Gastrocnemius medialis (tissue), 4 donors: ENCODE data around the gene ZNF227. TPM values are rescaled to one million over a fixed set of nuclear protein-coding genes. Genes with fewer than 3 reads are reported as not detected.
A peak's percentile ranks its signal among the peaks of the same experiment; 100 is the strongest.
"Not testable (repeated sequence)": the region's sequence is repeated elsewhere in the genome, so short reads cannot be mapped to it uniquely, and the experiment has no call there.

Experiments used
- ATAC-seq, 2 donors: fragments of 150-250 bp; one replicate each; pipeline ENCODE4 v1.9.1; 2016
- DNase-seq, 2 donors: peaks; one replicate each; pipeline ENCODE4 v3.0.0-alpha.2; 2019
- H3K27ac ChIP-seq, 4 donors: fragments of 200-600 bp; sonication (generic); 1 replicate in 1 of 4; 2 replicates in 3 of 4; pipeline ENCODE4 v1.5.1; 2016 to 2018; ENCODE audit warnings: mild to moderate bottlenecking in 2 of 4, moderate library complexity in 1 of 4
- H3K27me3 ChIP-seq, 3 donors: fragments of 200-600 bp; sonication (generic) in 2 of 3; 1 replicate in 1 of 3; 2 replicates in 2 of 3; pipeline versions ENCODE4 v1.5.1 to v1.6.0; 2016 to 2019; ENCODE audit warnings: mild to moderate bottlenecking in 1 of 3, moderate library complexity in 1 of 3
- H3K36me3 ChIP-seq, 2 donors: fragments of 200-600 bp; sonication (generic) in 1 of 2; one replicate each; pipeline ENCODE4 v1.5.1; 2017 to 2018
- H3K4me1 ChIP-seq, 2 donors: fragments of 200-600 bp; sonication (generic) in 1 of 2; one replicate each; pipeline ENCODE4 v1.5.1; 2016 to 2017; ENCODE audit warnings: mild to moderate bottlenecking in 2 of 2
- H3K4me3 ChIP-seq, 4 donors: fragments of 200-600 bp; sonication (generic) in 3 of 4; 1 replicate in 1 of 4; 2 replicates in 3 of 4; pipeline ENCODE4 v1.5.1; 2016 to 2019; ENCODE audit warnings: mild to moderate bottlenecking in 2 of 4
- H3K9me3 ChIP-seq, 3 donors: fragments of 200-600 bp; sonication (generic) in 2 of 3; 1 replicate in 1 of 3; 2 replicates in 2 of 3; pipeline ENCODE4 v1.5.1; 2016 to 2019
- POLR2A ChIP-seq, 2 donors: fragments of 450-650 bp; IDR thresholded peaks; one replicate each; pipeline ENCODE4 v1.6.1; 2017; ENCODE audit warnings: antibody characterized with exemption in 2 of 2, mild to moderate bottlenecking in 2 of 2, moderate library complexity in 2 of 2
- in situ Hi-C, 4 donors: fragments of 200-750 bp; cut with MboI; loops; one replicate each; pipeline versions ENCODE4 v1.15.0 to v1.8.0; 2017; ENCODE audit warnings: low sequenced_read_pairs in 4 of 4
- intact Hi-C: fragments of 100-400 bp; cut with DNase I; formaldehyde crosslinking; loops from one replicate; pipeline ENCODE4 v1.15.1; 2023; ENCODE audit warnings: low total_unique reads
- total RNA-seq, 4 donors: library from RNA; depleted of rRNA; stranded (reverse); fragments of >200 nt; gene quantifications; one replicate each; pipeline versions ENCODE4 v1.1.0 to v1.2.3, GENCODE V29; 2016
- TF ChIP-seq, protein P1 (sequence below), 5 experiments: fragments of 450-650 bp in 3 of 5; fragments of 200-600 bp in 2 of 5; sonication (generic) in 2 of 5; IDR thresholded peaks in 4 of 5; conservative IDR thresholded peaks in 1 of 5; 1 replicate in 4 of 5; 2 replicates in 1 of 5; pipeline ENCODE4 v1.5.1; 2016 to 2019; ENCODE audit warnings: antibody characterized with exemption in 5 of 5, mild to moderate bottlenecking in 3 of 5, moderate library complexity in 3 of 5

ZNF227 gene
- total RNA-seq, 4 donors from 2014 or later, result 6.8 to 17.7 (median 8.3) TPM

DNA sequence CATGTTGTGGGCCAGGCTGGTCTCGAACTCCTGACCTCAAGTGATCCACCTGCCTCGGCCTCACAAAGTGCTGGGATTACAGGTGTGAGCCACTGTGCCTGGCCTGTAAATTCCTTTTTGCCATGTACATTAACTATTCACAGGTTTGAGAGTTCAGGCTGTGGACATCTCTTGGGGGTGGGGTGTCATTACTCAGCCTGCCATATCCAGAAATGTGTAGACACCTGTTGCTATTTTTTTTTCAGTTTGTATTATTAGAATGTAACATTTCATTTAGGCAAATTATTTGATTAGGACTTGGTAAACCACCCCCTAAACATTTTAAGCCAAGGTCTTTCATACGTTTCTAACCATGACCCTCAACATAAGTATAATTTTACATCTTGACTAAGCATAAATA lies 20.5 kb downstream of the ZNF227 start:
- in situ Hi-C loops (no loop called here), intact Hi-C loops (no loop called here)
- ATAC-seq (no peak), DNase-seq (no peak)
- TF ChIP-seq, protein P1, sequence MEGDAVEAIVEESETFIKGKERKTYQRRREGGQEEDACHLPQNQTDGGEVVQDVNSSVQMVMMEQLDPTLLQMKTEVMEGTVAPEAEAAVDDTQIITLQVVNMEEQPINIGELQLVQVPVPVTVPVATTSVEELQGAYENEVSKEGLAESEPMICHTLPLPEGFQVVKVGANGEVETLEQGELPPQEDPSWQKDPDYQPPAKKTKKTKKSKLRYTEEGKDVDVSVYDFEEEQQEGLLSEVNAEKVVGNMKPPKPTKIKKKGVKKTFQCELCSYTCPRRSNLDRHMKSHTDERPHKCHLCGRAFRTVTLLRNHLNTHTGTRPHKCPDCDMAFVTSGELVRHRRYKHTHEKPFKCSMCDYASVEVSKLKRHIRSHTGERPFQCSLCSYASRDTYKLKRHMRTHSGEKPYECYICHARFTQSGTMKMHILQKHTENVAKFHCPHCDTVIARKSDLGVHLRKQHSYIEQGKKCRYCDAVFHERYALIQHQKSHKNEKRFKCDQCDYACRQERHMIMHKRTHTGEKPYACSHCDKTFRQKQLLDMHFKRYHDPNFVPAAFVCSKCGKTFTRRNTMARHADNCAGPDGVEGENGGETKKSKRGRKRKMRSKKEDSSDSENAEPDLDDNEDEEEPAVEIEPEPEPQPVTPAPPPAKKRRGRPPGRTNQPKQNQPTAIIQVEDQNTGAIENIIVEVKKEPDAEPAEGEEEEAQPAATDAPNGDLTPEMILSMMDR (IDR thresholded peaks at IDR 0.05 in 4 of 5, conservative IDR thresholded peaks at IDR 0.05 in 1 of 5), result no peak
- TF ChIP-seq POLR2A (IDR thresholded peaks at IDR 0.05), result no peak
- no peak overlapping the region for H3K4me3 ChIP-seq
- peaks cover 0 to 38% (median 4%) of the 10 kb centered on the region in 3 donors for H3K9me3 ChIP-seq
- H3K36me3 ChIP-seq, result peaks cover 45 to 93% of the 10 kb centered on the region in 2 donors
- H3K27ac ChIP-seq, result no peak overlapping the region
- no peaks in the 10 kb centered on the region for H3K27me3 ChIP-seq
- no peaks in the 10 kb centered on the region for H3K4me1 ChIP-seq

DNA sequence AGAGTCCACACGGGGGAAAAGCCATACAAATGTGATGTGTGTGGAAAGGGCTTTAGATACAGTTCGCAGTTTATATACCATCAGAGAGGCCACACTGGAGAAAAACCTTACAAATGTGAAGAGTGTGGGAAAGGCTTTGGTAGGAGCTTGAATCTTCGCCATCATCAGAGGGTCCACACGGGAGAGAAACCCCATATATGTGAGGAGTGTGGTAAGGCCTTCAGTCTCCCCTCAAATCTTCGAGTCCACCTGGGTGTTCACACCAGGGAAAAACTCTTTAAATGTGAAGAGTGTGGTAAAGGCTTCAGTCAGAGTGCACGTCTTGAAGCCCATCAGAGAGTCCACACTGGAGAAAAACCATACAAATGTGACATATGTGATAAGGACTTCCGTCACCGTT lies 24.1 kb downstream of the ZNF227 start:
- no peak for TF ChIP-seq POLR2A (IDR thresholded peaks at IDR 0.05)
- TF ChIP-seq, protein P1 (IDR thresholded peaks at IDR 0.05 in 4 of 5, conservative IDR thresholded peaks at IDR 0.05 in 1 of 5), result no peak
- ATAC-seq, result no peak
- no peak for DNase-seq
- no peaks in the 10 kb centered on the region for H3K4me1 ChIP-seq
- intact Hi-C loops, result no loop called here
- H3K4me3 ChIP-seq, result peak overlapping the region in 1 of 4 donors; percentile 1
- H3K9me3 ChIP-seq, result peaks cover 0 to 46% (median 0%) of the 10 kb centered on the region in 3 donors
- H3K27me3 ChIP-seq, result no peaks in the 10 kb centered on the region
- no peak overlapping the region for H3K27ac ChIP-seq
- in situ Hi-C loops, result no loop called here
- peaks cover 34 to 58% of the 10 kb centered on the region in 2 donors for H3K36me3 ChIP-seq

GRCh38 chr19:44252332-44252731 lies 40.0 kb downstream of the ZNF227 start:
- intact Hi-C loops, H3K4me1 ChIP-seq: not testable (repeated sequence)

GRCh38 chr19:44253392-44253791 lies 41.1 kb downstream of the ZNF227 start:
- ATAC-seq, H3K4me1 ChIP-seq, H3K27ac ChIP-seq, DNase-seq, H3K27me3 ChIP-seq, in situ Hi-C loops, H3K4me3 ChIP-seq, intact Hi-C loops: not testable (repeated sequence)
- H3K9me3 ChIP-seq, result peaks cover 4 to 44% (median 11%) of the 10 kb centered on the region in 3 donors
- H3K36me3 ChIP-seq, result peaks cover 7 to 36% of the 10 kb centered on the region in 2 donors

More at GRCh38 chr19:44252332-44252731, 40.0 kb downstream of the ZNF227 start:
- H3K27ac ChIP-seq, H3K4me3 ChIP-seq, H3K27me3 ChIP-seq, ATAC-seq, in situ Hi-C loops, DNase-seq: not testable (repeated sequence)
- H3K36me3 ChIP-seq, result peaks cover 7 to 41% of the 10 kb centered on the region in 2 donors
- peaks cover 7 to 50% (median 16%) of the 10 kb centered on the region in 3 donors for H3K9me3 ChIP-seq

DNA sequence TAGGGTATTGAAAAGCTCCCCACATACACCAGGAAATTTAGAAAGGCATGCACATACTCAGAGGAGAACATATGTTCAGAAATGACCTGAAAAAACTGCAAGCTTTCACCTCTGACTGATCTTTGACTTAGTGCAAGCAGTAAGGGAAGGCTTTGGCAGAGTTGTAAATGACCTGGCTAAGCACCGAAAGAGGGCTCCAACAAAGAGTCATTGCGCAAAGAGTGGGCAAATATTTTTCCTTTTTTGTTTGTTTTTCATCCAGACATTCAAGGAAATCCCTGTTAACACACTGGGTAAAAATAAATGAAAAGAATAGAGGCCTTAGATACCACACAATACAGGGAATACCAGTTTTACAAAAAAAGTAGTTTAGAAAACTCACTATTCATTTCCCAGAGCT lies 42.2 kb downstream of the ZNF227 start:
- intact Hi-C loops (no loop called here), in situ Hi-C loops (no loop called here)
- ATAC-seq (no peak), DNase-seq (no peak)
- Histone ChIP-seq H3K27ac (no peak overlapping the region), H3K36me3 (peaks cover 7 to 25% of the 10 kb centered on the region in 2 donors), H3K4me3 (no peak overlapping the region), H3K4me1 (no peaks in the 10 kb centered on the region), H3K9me3 (peaks cover 1 to 33% (median 8%) of the 10 kb centered on the region in 3 donors), H3K27me3 (no peaks in the 10 kb centered on the region)
- TF ChIP-seq POLR2A (IDR thresholded peaks at IDR 0.05), result no peak
- TF ChIP-seq, protein P1 (IDR thresholded peaks at IDR 0.05 in 4 of 5, conservative IDR thresholded peaks at IDR 0.05 in 1 of 5), result no peak
